ENCODE measurements around the gene CD6.
"Not testable (repeated sequence)": the region's sequence is repeated elsewhere in the genome, so short reads cannot be mapped to it uniquely, and the experiment has no call there.

The CD6 gene

DNA sequence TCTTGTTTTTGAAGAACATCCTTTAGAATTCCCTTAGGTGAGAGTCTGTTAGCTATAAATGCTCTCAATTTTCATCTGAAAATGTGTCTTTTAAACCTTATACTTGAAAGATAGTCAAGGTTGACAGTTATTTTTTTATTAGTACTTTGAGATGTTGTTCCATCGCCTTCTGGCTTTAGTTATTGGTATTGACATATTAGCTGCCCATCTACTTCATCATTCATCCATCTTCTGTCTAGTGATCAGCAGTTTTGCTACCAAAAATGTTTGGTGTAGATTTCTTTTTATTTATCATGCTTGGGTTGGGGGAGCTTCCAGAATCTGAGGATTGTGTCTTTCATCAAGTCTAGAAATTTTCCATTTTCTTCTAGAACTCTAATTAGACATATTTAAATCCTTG lies 3.3 kb upstream of the CD6 start:
- Histone ChIP-seq H3K27ac (ENCODE audit: low read depth, low read length) (no peak overlapping the region), H3K4me1 (ENCODE audit: control insufficient read depth, insufficient read depth, low read length) (no peaks in the 10 kb centered on the region), H3K4me3 (ENCODE audit: low read length) (no peak overlapping the region), H3K27me3 (ENCODE audit: control insufficient read depth, insufficient read depth, low read length) (no peaks in the 10 kb centered on the region), H3K36me3 (ENCODE audit: control insufficient read depth, insufficient read depth, low read length) (no peaks in the 10 kb centered on the region), H3K9ac (ENCODE audit: low read length) (no peak overlapping the region)

DNA sequence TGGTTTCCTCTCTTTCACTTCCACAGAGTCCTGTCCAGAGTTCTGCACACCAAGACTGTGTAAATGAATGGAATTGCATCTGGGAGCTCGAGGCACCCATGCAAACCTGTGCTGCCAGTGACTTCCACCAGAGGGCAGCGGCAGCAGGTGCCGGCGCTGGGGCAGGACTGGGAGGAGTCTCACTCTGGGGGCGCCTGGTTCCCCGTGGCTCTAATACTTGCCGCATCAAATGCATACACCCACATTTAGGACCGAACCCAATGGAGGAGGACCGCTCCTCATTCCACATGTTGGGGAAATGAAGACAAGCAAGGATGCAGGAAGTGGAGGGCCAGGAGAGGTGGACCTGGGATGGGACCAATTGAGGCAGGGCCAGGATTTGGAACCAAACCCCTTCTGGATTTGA lies 1.1 kb upstream of the CD6 start:
- H3K4me3 ChIP-seq (ENCODE audit: low read length) = no peak overlapping the region
- H3K9ac ChIP-seq (ENCODE audit: low read length) = no peak overlapping the region
- H3K27me3 ChIP-seq (ENCODE audit: control insufficient read depth, insufficient read depth, low read length) = no peaks in the 10 kb centered on the region
- H3K27ac ChIP-seq (ENCODE audit: low read depth, low read length) = no peak overlapping the region
- H3K4me1 ChIP-seq (ENCODE audit: control insufficient read depth, insufficient read depth, low read length) = no peaks in the 10 kb centered on the region
- H3K36me3 ChIP-seq (ENCODE audit: control insufficient read depth, insufficient read depth, low read length) = no peaks in the 10 kb centered on the region

- no peaks in the 10 kb centered on the region for H3K4me1 ChIP-seq (ENCODE audit: control insufficient read depth, insufficient read depth, low read length)
- H3K27ac ChIP-seq (ENCODE audit: low read depth, low read length) = no peak overlapping the region
- H3K4me3 ChIP-seq (ENCODE audit: low read length) = no peak overlapping the region
- no peak overlapping the region for H3K9ac ChIP-seq (ENCODE audit: low read length)
- no peaks in the 10 kb centered on the region for H3K27me3 ChIP-seq (ENCODE audit: control insufficient read depth, insufficient read depth, low read length)
- no peaks in the 10 kb centered on the region for H3K36me3 ChIP-seq (ENCODE audit: control insufficient read depth, insufficient read depth, low read length)
These were observed 590 bp upstream of the CD6 start for GRCh38 chr11:60970890-60971289.

- no peaks in the 10 kb centered on the region for H3K27me3 ChIP-seq (ENCODE audit: control insufficient read depth, insufficient read depth, low read length)
- H3K36me3 ChIP-seq (ENCODE audit: control insufficient read depth, insufficient read depth, low read length) = no peaks in the 10 kb centered on the region
- H3K4me3 ChIP-seq (ENCODE audit: low read length) = peak overlapping the region; percentile 47
- no peaks in the 10 kb centered on the region for H3K4me1 ChIP-seq (ENCODE audit: control insufficient read depth, insufficient read depth, low read length)
- peak overlapping the region; percentile 42 for H3K9ac ChIP-seq (ENCODE audit: low read length)
- H3K27ac ChIP-seq (ENCODE audit: low read depth, low read length) = no peak overlapping the region
These were observed 926 bp downstream of the CD6 start for GRCh38 chr11:60972182-60973030.

- Histone ChIP-seq H3K4me1 (ENCODE audit: control insufficient read depth, insufficient read depth, low read length) (no peaks in the 10 kb centered on the region), H3K27ac (ENCODE audit: low read depth, low read length) (no peak overlapping the region), H3K36me3 (ENCODE audit: control insufficient read depth, insufficient read depth, low read length) (no peaks in the 10 kb centered on the region), H3K27me3 (ENCODE audit: control insufficient read depth, insufficient read depth, low read length) (no peaks in the 10 kb centered on the region), H3K9ac (ENCODE audit: low read length) (no peak overlapping the region), H3K4me3 (ENCODE audit: low read length) (no peak overlapping the region)
These were observed 2.2 kb downstream of the CD6 start for GRCh38 chr11:60973699-60974098.

DNA sequence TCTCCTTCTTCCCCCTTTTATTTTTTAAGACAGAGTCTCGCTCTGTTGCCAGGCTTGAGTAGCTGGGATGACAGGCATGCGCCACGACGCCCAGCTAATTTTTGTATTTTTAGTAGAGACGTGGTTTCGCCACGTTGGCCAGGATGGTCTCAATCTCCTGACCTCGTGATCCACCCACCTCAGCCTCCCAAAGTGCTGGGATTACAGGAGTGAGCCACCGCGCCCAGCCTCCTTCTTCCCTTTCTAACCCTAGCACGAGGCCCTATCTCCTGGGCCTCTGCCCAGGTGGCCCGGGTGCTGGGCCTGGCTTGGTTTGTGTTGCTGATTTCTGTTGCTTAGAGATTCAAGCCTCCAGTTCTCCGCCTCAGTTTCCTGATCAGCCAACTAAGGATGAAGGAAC lies 2.8 kb downstream of the CD6 start:
- H3K27me3 ChIP-seq (ENCODE audit: control insufficient read depth, insufficient read depth, low read length); H3K4me3 ChIP-seq (ENCODE audit: low read length); H3K4me1 ChIP-seq (ENCODE audit: control insufficient read depth, insufficient read depth, low read length); H3K9ac ChIP-seq (ENCODE audit: low read length); H3K36me3 ChIP-seq (ENCODE audit: control insufficient read depth, insufficient read depth, low read length); H3K27ac ChIP-seq (ENCODE audit: low read depth, low read length): not testable (repeated sequence)

DNA sequence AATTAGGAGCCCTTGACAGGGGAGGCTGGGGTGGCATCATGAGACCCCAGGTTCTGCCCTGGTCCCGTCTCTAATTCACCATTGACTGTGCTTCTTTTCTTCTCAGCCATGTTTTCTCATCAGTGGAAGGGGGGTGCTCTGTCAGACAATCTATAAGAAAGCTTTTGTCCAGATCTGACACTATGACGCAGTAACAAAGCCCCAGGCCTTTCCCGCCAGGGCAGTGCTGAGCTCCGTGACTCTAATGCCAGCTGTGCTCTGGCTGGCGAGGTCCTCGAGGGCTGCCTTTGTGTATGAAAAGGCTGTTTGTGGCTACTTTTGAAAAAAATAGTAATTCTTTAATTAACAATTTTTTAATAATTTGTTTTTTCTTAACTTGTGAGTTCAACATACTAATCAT lies 3.2 kb downstream of the CD6 start:
- no peaks in the 10 kb centered on the region for H3K4me1 ChIP-seq (ENCODE audit: control insufficient read depth, insufficient read depth, low read length)
- no peak overlapping the region for H3K27ac ChIP-seq (ENCODE audit: low read depth, low read length)
- H3K4me3 ChIP-seq (ENCODE audit: low read length) = no peak overlapping the region
- no peaks in the 10 kb centered on the region for H3K27me3 ChIP-seq (ENCODE audit: control insufficient read depth, insufficient read depth, low read length)
- no peak overlapping the region for H3K9ac ChIP-seq (ENCODE audit: low read length)
- H3K36me3 ChIP-seq (ENCODE audit: control insufficient read depth, insufficient read depth, low read length) = no peaks in the 10 kb centered on the region

DNA sequence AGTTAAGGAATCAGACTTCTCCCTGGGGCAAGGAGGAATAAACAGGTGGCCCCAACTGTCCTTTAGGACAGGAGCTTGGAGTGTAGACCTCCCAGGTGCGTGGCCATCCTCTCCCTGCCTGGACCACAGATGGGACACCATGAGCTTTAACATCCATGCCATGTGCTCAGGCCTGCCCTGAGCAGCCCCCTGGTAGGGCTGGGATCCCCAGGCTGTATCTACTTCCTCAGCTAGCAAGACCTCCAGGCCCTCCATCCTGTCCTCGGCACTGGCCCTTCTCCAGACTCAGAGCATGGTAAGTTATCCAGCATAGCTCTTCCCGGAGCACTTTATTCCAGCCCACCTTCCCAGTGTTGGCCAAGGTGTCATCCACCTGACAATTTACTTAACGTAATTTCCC lies 5.7 kb downstream of the CD6 start:
- H3K9ac ChIP-seq (ENCODE audit: low read length) = no peak overlapping the region
- no peaks in the 10 kb centered on the region for H3K36me3 ChIP-seq (ENCODE audit: control insufficient read depth, insufficient read depth, low read length)
- H3K4me1 ChIP-seq (ENCODE audit: control insufficient read depth, insufficient read depth, low read length) = no peaks in the 10 kb centered on the region
- H3K27ac ChIP-seq (ENCODE audit: low read depth, low read length) = no peak overlapping the region
- H3K27me3 ChIP-seq (ENCODE audit: control insufficient read depth, insufficient read depth, low read length) = no peaks in the 10 kb centered on the region
- H3K4me3 ChIP-seq (ENCODE audit: low read length) = no peak overlapping the region

GRCh38 chr11:60977836-60978235 lies 6.4 kb downstream of the CD6 start:
- Histone ChIP-seq H3K4me3 (ENCODE audit: low read length) (no peak overlapping the region), H3K36me3 (ENCODE audit: control insufficient read depth, insufficient read depth, low read length) (no peaks in the 10 kb centered on the region), H3K27ac (ENCODE audit: low read depth, low read length) (no peak overlapping the region), H3K9ac (ENCODE audit: low read length) (no peak overlapping the region), H3K4me1 (ENCODE audit: control insufficient read depth, insufficient read depth, low read length) (no peaks in the 10 kb centered on the region), H3K27me3 (ENCODE audit: control insufficient read depth, insufficient read depth, low read length) (no peaks in the 10 kb centered on the region)

- H3K4me3 ChIP-seq (ENCODE audit: low read length) = no peak overlapping the region
- H3K27me3 ChIP-seq (ENCODE audit: control insufficient read depth, insufficient read depth, low read length) = no peaks in the 10 kb centered on the region
- H3K36me3 ChIP-seq (ENCODE audit: control insufficient read depth, insufficient read depth, low read length) = no peaks in the 10 kb centered on the region
- H3K4me1 ChIP-seq (ENCODE audit: control insufficient read depth, insufficient read depth, low read length) = no peaks in the 10 kb centered on the region
- no peak overlapping the region for H3K27ac ChIP-seq (ENCODE audit: low read depth, low read length)
- H3K9ac ChIP-seq (ENCODE audit: low read length) = no peak overlapping the region
These were observed 7.3 kb downstream of the CD6 start for GRCh38 chr11:60978546-60979380.

DNA sequence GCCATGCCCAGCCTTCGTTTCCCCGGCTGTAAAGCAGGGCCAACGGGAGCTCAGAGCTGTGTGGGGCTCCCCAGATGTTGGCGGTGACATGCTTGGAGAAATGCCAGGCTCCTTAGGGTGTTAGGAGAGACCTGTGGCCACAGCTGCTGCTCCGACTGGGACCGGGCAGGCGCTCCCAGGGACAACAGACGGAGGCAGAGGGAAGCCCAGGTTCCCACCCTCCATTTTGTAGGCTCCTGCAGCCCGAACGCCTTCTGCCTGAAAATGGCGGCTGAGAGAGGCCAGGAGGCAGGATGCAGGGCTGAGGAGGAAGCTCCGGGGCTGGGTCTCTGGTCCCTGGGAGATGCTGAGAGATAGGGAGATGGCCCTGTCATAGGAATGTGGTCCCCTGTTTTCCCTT lies 10.0 kb downstream of the CD6 start:
- Histone ChIP-seq H3K36me3 (ENCODE audit: control insufficient read depth, insufficient read depth, low read length) (no peaks in the 10 kb centered on the region), H3K4me3 (ENCODE audit: low read length) (no peak overlapping the region), H3K27me3 (ENCODE audit: control insufficient read depth, insufficient read depth, low read length) (no peaks in the 10 kb centered on the region), H3K27ac (ENCODE audit: low read depth, low read length) (no peak overlapping the region), H3K4me1 (ENCODE audit: control insufficient read depth, insufficient read depth, low read length) (no peaks in the 10 kb centered on the region), H3K9ac (ENCODE audit: low read length) (no peak overlapping the region)

DNA sequence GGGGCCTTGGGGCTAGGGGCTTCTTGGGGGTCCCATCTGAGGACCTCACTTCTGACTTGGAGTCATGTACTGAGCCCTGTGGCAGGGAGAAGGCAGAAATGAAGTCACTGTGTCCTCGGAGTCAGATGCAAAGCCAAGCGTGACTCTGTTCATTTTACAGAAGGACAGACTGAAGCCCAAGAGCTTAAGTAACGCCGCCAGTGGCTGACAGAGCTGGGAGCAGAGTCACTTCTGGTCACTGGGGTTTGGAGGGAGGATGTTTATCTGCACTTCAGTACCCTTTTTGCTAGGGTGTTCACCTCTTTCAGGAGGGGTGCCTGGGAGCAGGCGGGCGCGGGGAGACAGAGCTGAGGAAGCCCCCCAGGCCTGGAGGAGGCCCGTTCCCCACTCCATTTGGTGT lies 10.7 kb downstream of the CD6 start:
- Histone ChIP-seq H3K9ac (ENCODE audit: low read length) (no peak overlapping the region), H3K27ac (ENCODE audit: low read depth, low read length) (no peak overlapping the region), H3K36me3 (ENCODE audit: control insufficient read depth, insufficient read depth, low read length) (no peaks in the 10 kb centered on the region), H3K4me3 (ENCODE audit: low read length) (no peak overlapping the region), H3K27me3 (ENCODE audit: control insufficient read depth, insufficient read depth, low read length) (no peaks in the 10 kb centered on the region), H3K4me1 (ENCODE audit: control insufficient read depth, insufficient read depth, low read length) (no peaks in the 10 kb centered on the region)

DNA sequence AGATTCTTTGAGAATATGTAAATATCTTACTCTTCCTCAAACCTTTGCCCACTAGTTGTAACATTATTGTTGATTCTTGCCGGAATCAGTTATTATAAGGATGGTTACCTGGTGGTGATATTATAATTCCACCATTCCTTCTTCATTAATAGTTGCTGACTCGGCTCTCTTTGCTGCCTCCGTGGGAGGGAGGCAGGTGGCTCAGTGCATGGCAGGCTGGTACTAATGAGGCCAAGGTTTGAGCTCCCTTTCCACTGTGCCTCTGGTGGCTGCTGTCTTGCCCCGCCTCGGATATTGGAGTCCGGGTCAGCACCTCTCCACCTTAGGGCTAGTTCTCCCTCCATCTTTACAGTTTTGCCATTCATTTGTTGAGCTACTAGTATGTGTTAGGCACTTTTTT lies 12.7 kb downstream of the CD6 start:
- no peak overlapping the region for H3K4me3 ChIP-seq (ENCODE audit: low read length)
- H3K27ac ChIP-seq (ENCODE audit: low read depth, low read length) = no peak overlapping the region
- H3K4me1 ChIP-seq (ENCODE audit: control insufficient read depth, insufficient read depth, low read length) = no peaks in the 10 kb centered on the region
- H3K9ac ChIP-seq (ENCODE audit: low read length) = no peak overlapping the region
- no peaks in the 10 kb centered on the region for H3K27me3 ChIP-seq (ENCODE audit: control insufficient read depth, insufficient read depth, low read length)
- no peaks in the 10 kb centered on the region for H3K36me3 ChIP-seq (ENCODE audit: control insufficient read depth, insufficient read depth, low read length)
